SU-DHL-6 (cell line): ENCODE measurements around the gene CDH11.

Experiments
- CTCF ChIP-seq: fragments of 200-600 bp; sonication (generic); IDR thresholded peaks from one replicate; pipeline ENCODE4 v1.5.1; 2017; ENCODE audit warnings: antibody characterized with exemption, mild to moderate bottlenecking, low read length, moderate library complexity; ENCODE audit not compliant: insufficient read depth, poor library complexity, severe bottlenecking
- EZH2phosphoT487 ChIP-seq: fragments of 200-600 bp; sonication (generic), shearing (Covaris generic); conservative IDR thresholded peaks from 2 replicates; pipeline ENCODE4 v1.6.1; 2018; ENCODE audit warnings: mild to moderate bottlenecking, antibody characterized with exemption, low read length, moderate library complexity, mixed read lengths

DNA sequence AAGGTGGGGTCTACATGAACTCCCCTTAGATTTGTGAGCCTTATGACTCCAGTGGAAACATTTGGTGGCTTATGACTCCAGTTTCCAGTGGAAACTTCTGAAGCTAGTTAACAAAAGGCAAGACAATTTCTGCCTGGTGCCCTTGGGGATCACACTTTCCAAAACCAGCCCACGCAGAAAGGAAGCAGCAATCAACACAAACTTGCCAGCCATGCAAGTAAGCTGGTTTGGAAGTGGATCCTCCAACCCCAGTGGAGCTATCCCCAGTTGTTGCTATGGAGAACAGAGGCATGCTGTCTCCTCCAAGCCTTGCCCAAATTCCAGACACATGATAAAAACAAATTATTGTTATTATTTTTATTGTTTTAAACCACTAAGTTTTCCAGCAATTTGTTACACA, 130.9 kb downstream of the CDH11 start:
- no peak for TF ChIP-seq CTCF
- TF ChIP-seq EZH2phosphoT487, result no peak
